NCI-H1694 (cell line): ENCODE measurements around the gene VPS16.
"Not testable (repeated sequence)": the region's sequence is repeated elsewhere in the genome, so short reads cannot be mapped to it uniquely, and the experiment has no call there.

ENCODE experiments used
- DNase-seq: peaks from one replicate; lab custom pipeline; 2025; lab: John Stamatoyannopoulos, UW

Gene VPS16

GRCh38 chr20:2807019-2807418 lies 33.5 kb upstream of the VPS16 start:
- DNase-seq, result no peak

- DNase-seq, result not testable (repeated sequence)
These were observed 32.6 kb upstream of the VPS16 start for GRCh38 chr20:2807929-2808328.

GRCh38 chr20:2809690-2810089 lies 30.9 kb upstream of the VPS16 start:
- DNase-seq, result no peak

GRCh38 chr20:2812189-2812588 lies 28.4 kb upstream of the VPS16 start:
- no peak for DNase-seq

DNA sequence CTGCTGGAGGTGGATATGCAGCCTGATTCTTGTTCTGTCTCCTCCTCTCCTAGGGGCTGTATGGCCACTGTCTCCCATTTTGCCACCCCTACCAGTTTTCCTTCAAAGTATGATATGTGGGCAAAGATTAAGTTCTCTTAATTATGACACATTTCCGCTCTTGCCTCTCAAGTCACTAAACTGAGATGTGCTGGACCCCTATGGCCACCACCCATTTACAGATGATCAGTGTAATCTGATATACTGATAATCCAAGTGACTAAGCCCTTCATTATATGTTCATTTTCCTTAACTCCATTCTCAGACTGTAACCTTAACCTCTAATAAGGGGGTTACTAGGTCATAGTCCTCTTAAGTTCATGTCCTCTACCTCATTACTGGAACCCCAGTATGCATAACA lies 26.5 kb upstream of the VPS16 start:
- DNase-seq, result no peak

DNA sequence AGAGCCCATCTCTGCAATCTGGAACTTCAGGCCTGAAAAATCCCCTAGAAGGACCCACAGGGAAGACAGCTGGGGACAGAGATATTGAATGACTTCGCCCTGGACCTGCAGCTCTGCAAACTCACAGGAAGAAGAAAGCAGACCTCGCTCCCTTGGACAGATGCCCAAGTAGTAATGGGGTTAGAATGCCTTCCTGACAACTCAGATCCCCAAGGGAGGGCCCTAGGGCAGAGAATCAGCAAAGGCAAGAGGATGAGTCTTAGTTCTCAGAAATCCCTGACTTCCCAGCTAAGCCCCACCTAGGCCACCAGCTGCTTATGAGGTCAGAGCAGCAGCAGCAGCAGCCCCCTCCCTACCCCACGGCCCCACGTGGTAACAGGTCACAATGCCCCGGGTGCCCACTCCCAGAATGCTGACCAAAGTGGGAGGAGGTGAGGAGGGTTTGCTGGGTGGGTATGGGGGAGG lies 25.9 kb upstream of the VPS16 start, which contains the start of gene C20orf141:
C20orf141 (plus strand) TSS at position 401 of the 465 bp plus-strand sequence. CDS start 198 bp downstream, outside the sequence.
- DNase-seq, result no peak

GRCh38 chr20:2815242-2815900 lies 25.2 kb upstream of the VPS16 start:
- DNase-seq, result no peak

- DNase-seq, result no peak
These were observed 24.4 kb upstream of the VPS16 start, which contains the start of gene TMEM239 for GRCh38 chr20:2816030-2816582. Gene TMEM239 (plus strand): TSS chr20:2816364. CDS start chr20:2816555, 191 bp downstream.

GRCh38 chr20:2816583-2817340 lies 23.8 kb upstream of the VPS16 start:
- no peak for DNase-seq

GRCh38 chr20:2817341-2817726 lies 23.2 kb upstream of the VPS16 start:
- DNase-seq, result no peak

DNA sequence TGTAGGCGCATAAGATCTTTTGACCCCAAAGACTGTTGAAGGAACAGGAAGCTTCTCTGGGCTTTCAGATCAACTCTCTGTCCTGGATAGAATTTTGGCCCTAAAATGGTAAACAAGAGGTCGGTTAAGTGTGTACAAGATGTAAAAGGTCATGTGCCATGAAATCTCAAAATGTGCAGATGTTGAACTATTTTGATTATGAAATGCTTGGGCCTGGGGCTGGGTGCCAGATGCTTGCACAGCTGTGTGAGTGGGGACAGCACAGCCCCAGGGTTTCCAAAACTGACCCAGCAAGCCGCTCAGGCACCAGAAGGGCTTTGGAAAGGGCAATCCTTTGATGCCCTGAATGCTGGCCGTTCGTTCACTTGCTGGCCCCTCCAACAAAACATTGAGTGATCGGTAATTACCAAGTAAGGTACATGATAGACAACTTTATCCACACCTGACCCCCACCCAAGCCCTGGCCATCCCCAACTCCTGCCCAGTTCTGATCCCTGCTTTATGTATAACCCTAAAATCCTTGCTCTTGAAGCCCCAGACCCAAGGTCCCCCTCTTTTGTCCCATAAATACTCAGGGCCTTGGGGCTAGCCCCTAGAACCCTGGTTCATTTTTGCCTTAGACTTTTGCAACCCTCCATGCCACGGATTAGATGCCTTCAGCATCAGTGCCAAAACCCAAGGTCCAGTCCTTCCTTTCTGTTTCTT lies 22.5 kb upstream of the VPS16 start:
- DNase-seq, result no peak

- no peak for DNase-seq
These were observed 20.3 kb upstream of the VPS16 start for GRCh38 chr20:2820084-2820895.

- no peak for DNase-seq
These were observed 19.4 kb upstream of the VPS16 start for GRCh38 chr20:2820896-2821869.

GRCh38 chr20:2822073-2822472 lies 18.5 kb upstream of the VPS16 start:
- DNase-seq, result no peak

DNA sequence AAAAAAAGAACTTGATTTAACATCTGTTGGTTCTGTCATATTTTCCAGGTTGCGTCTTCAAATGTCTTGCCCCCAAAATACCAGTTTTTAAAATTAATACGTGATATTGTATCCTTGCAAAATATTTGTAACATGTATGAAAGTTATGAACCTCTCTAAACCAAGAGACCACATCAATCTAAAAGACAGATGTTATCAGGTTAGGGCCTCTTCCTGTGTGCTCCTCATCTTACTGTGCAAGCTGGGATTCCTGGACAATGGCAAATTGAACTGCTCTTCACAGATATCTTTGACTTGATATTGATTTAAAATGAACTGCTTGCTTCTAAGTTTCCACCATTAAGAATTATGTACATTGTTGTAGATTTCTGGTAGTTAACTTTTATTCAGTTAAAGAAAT lies 14.8 kb upstream of the VPS16 start:
- DNase-seq, result no peak

DNA sequence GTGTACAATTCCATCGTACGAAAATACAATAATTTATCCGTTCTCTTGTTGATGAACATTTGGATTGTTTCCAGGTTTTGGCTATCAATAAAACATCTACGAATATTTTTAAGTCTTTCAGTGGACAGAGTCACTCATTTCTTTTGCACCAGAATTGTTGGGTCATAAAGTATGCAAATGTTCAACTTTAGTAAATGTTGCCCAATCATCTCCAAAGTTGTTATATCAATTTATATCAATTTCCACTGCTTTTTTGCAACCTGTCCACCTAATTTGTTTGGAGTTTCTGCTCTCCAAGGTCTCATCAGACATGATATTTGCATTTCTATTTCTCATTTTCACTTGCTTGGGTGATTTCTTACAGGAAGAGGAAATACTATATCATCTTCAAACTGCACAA lies 13.9 kb upstream of the VPS16 start:
- no peak for DNase-seq

DNA sequence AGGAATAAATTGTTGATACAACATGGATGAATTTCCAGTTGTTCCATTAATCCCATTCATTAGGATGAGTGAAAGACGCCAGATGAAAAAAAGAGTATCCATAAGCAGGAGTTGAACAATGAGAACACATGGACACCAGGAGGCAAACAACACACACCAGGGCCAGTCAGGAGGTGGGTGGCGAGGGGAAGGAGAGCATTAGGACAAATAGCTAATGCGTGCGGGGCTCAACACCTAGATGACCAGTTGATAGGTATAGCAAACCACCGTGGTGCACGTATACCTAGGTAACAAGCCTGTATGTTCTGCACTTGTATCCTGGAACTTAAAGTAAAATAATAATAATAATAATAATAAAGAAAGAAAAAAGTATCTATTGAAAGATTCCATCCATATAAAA lies 11.2 kb upstream of the VPS16 start:
- DNase-seq, result no peak

DNA sequence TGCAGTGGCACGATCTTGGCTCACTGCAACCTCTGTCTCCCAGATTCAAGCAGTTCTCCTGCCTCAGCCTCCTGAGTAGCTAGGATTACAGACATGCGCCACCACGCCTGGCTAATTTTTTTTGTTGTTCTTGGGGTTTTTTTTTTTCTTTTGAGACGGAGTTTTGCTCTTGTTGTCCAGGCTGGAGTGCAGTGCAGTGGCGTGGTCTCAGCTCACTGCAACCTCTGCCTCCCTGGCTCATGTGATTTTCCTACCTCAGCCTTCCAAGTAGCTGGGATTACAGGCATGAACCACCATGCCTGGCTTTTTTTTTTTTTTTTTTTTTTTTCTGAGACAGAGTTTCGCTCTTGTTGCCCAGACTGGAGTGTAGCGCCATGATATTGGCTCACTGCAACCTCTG lies 9.3 kb upstream of the VPS16 start:
- not testable (repeated sequence) for DNase-seq

DNA sequence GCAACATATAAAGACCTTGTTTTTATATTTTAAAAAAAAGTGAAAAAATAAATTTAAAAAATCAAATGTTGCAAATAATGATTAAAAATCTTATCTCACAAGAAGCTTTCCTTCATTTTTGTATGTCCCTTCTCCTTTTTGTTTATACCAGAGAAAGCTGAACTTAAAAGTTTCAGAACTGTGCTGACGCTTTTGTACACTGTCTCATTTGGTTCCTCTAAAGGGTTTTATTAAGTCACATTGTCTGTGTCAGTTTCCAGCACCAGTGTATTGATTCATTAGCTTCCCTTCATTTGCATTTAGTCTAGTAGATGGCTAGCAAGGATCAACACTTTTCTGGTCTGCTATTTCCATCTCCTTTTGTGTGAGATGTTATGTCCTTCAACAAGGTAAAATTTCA lies 6.8 kb upstream of the VPS16 start:
- no peak for DNase-seq

DNA sequence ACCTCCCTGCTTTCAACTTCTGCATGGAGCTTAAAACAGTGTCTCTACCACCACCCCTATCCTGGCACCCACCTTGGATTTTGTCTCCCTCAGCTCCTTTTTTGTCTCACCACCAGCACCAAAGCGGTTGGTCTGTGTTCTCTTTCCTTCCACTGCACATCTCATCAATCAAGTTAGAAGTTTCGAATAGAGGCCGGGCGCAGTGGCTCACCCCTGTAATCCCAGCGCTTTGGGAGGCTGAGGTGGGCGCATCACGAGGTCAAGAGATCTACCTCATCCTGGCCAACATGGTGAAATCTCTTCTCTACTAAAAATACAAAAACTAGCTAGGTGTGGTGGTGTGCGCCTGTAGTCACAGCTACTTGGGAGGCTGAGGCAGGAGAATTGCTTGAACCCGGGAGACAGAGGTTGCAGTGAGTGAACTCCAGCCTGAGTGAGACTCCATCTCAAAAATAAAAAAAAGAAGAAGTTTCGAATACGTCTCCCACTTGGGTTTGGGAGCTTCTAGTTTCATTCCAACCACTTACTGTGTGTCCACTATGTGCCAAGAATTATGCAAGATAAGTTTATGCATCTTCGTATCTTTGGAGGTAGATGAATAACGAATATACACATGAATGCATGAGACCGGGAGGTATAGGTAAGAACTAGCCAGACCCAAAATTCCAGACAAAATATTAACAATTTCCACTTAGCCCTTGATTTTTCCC lies 6.0 kb upstream of the VPS16 start:
- no peak for DNase-seq
